DMS53 (cell line): ENCODE measurements around the gene JARID2.

Source experiments
- DNase-seq: peaks from one replicate; lab custom pipeline; 2025; lab: John Stamatoyannopoulos, UW

JARID2 gene

GRCh38 chr6:15464211-15464725 lies 218.4 kb downstream of the JARID2 start:
- DNase-seq = peak; percentile 66

GRCh38 chr6:15465212-15465611 lies 219.3 kb downstream of the JARID2 start:
- DNase-seq = no peak

- DNase-seq = no peak
Observed at GRCh38 chr6:15470746-15471145, 224.9 kb downstream of the JARID2 start.

GRCh38 chr6:15472621-15473020 lies 226.8 kb downstream of the JARID2 start:
- DNase-seq = no peak

- no peak for DNase-seq
Observed at GRCh38 chr6:15473174-15473573, 227.3 kb downstream of the JARID2 start.

- no peak for DNase-seq
Observed at GRCh38 chr6:15473741-15474161, 227.9 kb downstream of the JARID2 start.

- no peak for DNase-seq
Observed at GRCh38 chr6:15474196-15474595, 228.3 kb downstream of the JARID2 start.

- DNase-seq = no peak
Observed at GRCh38 chr6:15475261-15475660, 229.4 kb downstream of the JARID2 start.

GRCh38 chr6:15475872-15476271 lies 230.0 kb downstream of the JARID2 start:
- DNase-seq = no peak

GRCh38 chr6:15476631-15477380 lies 230.9 kb downstream of the JARID2 start:
- no peak for DNase-seq

- DNase-seq = no peak
Observed at GRCh38 chr6:15477746-15478145, 231.9 kb downstream of the JARID2 start.

- no peak for DNase-seq
Observed at GRCh38 chr6:15479761-15480160, 233.9 kb downstream of the JARID2 start.

- DNase-seq = no peak
Observed at GRCh38 chr6:15480525-15480924, 234.7 kb downstream of the JARID2 start.

- peak; percentile 33 for DNase-seq
Observed at GRCh38 chr6:15481390-15482291, 235.8 kb downstream of the JARID2 start.

- peak; percentile 44 for DNase-seq
Observed at GRCh38 chr6:15483060-15483459, 237.2 kb downstream of the JARID2 start.

GRCh38 chr6:15484140-15484539 lies 238.3 kb downstream of the JARID2 start:
- DNase-seq = no peak

- no peak for DNase-seq
Observed at GRCh38 chr6:15484821-15485220, 239.0 kb downstream of the JARID2 start.

- no peak for DNase-seq
Observed at GRCh38 chr6:15485936-15486335, 240.1 kb downstream of the JARID2 start.

- DNase-seq = no peak
Observed at GRCh38 chr6:15487262-15487661, 241.4 kb downstream of the JARID2 start.

- DNase-seq = no peak
Observed at GRCh38 chr6:15489261-15489962, 243.5 kb downstream of the JARID2 start.

GRCh38 chr6:15490242-15491100 lies 244.6 kb downstream of the JARID2 start:
- DNase-seq = no peak
